H9 (cell line): ENCODE data around the gene KRTAP2-1. TPM values are rescaled to one million over a fixed set of nuclear protein-coding genes. Genes with fewer than 3 reads are reported as not detected.

Experiments used
- DNase-seq: peaks from one replicate; pipeline ENCODE4 v3.0.0-alpha.2; 2017
- H2AFZ ChIP-seq: one replicate; pipeline ENCODE4 v1.6.1; 2013; ENCODE audit warnings: mild to moderate bottlenecking, low read length, control low read depth, moderate library complexity
- H2AK5ac ChIP-seq: 2 replicates; pipeline ENCODE4 v1.6.1; 2013; ENCODE audit warnings: low read length, control low read depth, mixed read lengths; ENCODE audit not compliant: insufficient read length
- H2BK120ac ChIP-seq: one replicate; pipeline ENCODE4 v1.6.1; 2013; ENCODE audit warnings: low read depth, mild to moderate bottlenecking, low read length, control low read depth, inconsistent platforms; ENCODE audit not compliant: poor library complexity, severe bottlenecking
- H2BK12ac ChIP-seq: 2 replicates; pipeline ENCODE4 v1.6.1; 2013; ENCODE audit warnings: low read length, control low read depth, mixed read lengths, low read depth; ENCODE audit not compliant: insufficient read length
- H2BK15ac ChIP-seq: 2 replicates; pipeline ENCODE4 v1.6.1; 2013; ENCODE audit warnings: low read depth, low read length, control low read depth
- H2BK20ac ChIP-seq: one replicate; pipeline ENCODE4 v1.6.1; 2013; ENCODE audit warnings: low read depth, mild to moderate bottlenecking, low read length, control low read depth, inconsistent platforms; ENCODE audit not compliant: poor library complexity, severe bottlenecking
- H2BK5ac ChIP-seq: 2 replicates; pipeline ENCODE4 v1.6.1; 2013; ENCODE audit warnings: low read length, control low read depth, mixed read lengths; ENCODE audit not compliant: insufficient read length
- H3K14ac ChIP-seq: 2 replicates; pipeline ENCODE4 v1.6.1; 2013; ENCODE audit warnings: low read length, control low read depth; ENCODE audit not compliant: insufficient read depth
- H3K18ac ChIP-seq: 2 replicates; pipeline ENCODE4 v1.6.1; 2013; ENCODE audit warnings: low read depth, mild to moderate bottlenecking, mixed read lengths, low read length, control low read depth; ENCODE audit not compliant: insufficient read length
- H3K23ac ChIP-seq: 2 replicates; pipeline ENCODE4 v1.6.1; 2013; ENCODE audit warnings: low read length, control low read depth, mixed read lengths, low read depth; ENCODE audit not compliant: insufficient read length
- H3K23me2 ChIP-seq: 2 replicates; pipeline ENCODE4 v1.6.1; 2013; ENCODE audit warnings: low read depth, mild to moderate bottlenecking, mixed read lengths, low read length, control low read depth; ENCODE audit not compliant: insufficient read length, poor library complexity, severe bottlenecking
- H3K27ac ChIP-seq: 2 replicates; pipeline ENCODE4 v1.5.1; 2013; ENCODE audit warnings: low read length, control low read depth, mixed read lengths, low read depth; ENCODE audit not compliant: insufficient read length
- H3K27me3 ChIP-seq: 2 replicates; pipeline ENCODE4 v1.6.1; 2013; ENCODE audit warnings: low read length, control low read depth, inconsistent platforms; ENCODE audit not compliant: insufficient read depth
- H3K4ac ChIP-seq: 2 replicates; pipeline ENCODE4 v1.6.1; 2013; ENCODE audit warnings: low read depth, mild to moderate bottlenecking, control low read depth, inconsistent platforms, low read length, moderate library complexity
- H3K4me1 ChIP-seq: 2 replicates; pipeline ENCODE4 v1.6.1; 2013; ENCODE audit warnings: low read length, control low read depth, inconsistent platforms; ENCODE audit not compliant: insufficient read depth
- H3K4me2 ChIP-seq: 2 replicates; pipeline ENCODE4 v1.6.1; 2013; ENCODE audit warnings: low read length, control low read depth, mixed read lengths; ENCODE audit not compliant: insufficient read length, insufficient read depth
- H3K56ac ChIP-seq: 2 replicates; pipeline ENCODE4 v1.6.1; 2013; ENCODE audit warnings: low read depth, mild to moderate bottlenecking, mixed read lengths, low read length, control low read depth; ENCODE audit not compliant: insufficient read length
- H3K79me1 ChIP-seq: 2 replicates; pipeline ENCODE4 v1.6.1; 2013; ENCODE audit warnings: low read depth, mild to moderate bottlenecking, moderate library complexity, low read length, control low read depth, inconsistent platforms; ENCODE audit not compliant: insufficient read depth, poor library complexity, severe bottlenecking
- H3K79me2 ChIP-seq: 2 replicates; pipeline ENCODE4 v1.6.1; 2013; ENCODE audit warnings: low read length, control low read depth, inconsistent platforms; ENCODE audit not compliant: insufficient read depth
- H3K9ac ChIP-seq: 2 replicates; pipeline ENCODE4 v1.6.1; 2013; ENCODE audit warnings: low read length, control low read depth, mixed read lengths; ENCODE audit not compliant: insufficient read length; ENCODE audit errors: extremely low read depth
- H3K9me3 ChIP-seq: one replicate; pipeline ENCODE4 v1.6.1; 2013; ENCODE audit warnings: low read depth, low read length, inconsistent platforms; ENCODE audit not compliant: control insufficient read depth
- H3T11ph ChIP-seq: one replicate; pipeline ENCODE4 v1.6.1; 2013; ENCODE audit warnings: mild to moderate bottlenecking, low read length, control low read depth, inconsistent platforms
- H4K20me1 ChIP-seq: one replicate; pipeline ENCODE4 v1.6.1; 2013; ENCODE audit not compliant: control insufficient read depth, insufficient read length, insufficient read depth
- H4K5ac ChIP-seq: 2 replicates; pipeline ENCODE4 v1.6.1; 2013; ENCODE audit warnings: low read depth, mild to moderate bottlenecking, mixed read lengths, low read length, control low read depth; ENCODE audit not compliant: insufficient read length
- H4K8ac ChIP-seq: replicated peaks from 2 replicates; pipeline ENCODE4 v1.6.1; 2013; ENCODE audit warnings: low read length, control low read depth, mixed read lengths, low read depth; ENCODE audit not compliant: insufficient read length
- H4K91ac ChIP-seq: 2 replicates; pipeline ENCODE4 v1.6.1; 2013; ENCODE audit warnings: low read depth, mild to moderate bottlenecking, moderate library complexity, mixed read lengths, low read length, control low read depth; ENCODE audit not compliant: insufficient read length
- H3K27ac Mint-ChIP-seq, 3 experiments: 2 replicates in 2 of 3; 3 replicates in 1 of 3; pipeline ENCODE4 v1.8.0; 2020 to 2021; ENCODE audit warnings: mixed read lengths in 3 of 3, mild to moderate bottlenecking in 1 of 3, moderate library complexity in 1 of 3
- H3K27me3 Mint-ChIP-seq: 2 replicates; pipeline ENCODE4 v1.8.0; 2021; ENCODE audit warnings: low read depth, mild to moderate bottlenecking, moderate library complexity, mixed read lengths
- H3K36me3 Mint-ChIP-seq, 3 experiments: 2 replicates in 2 of 3; 3 replicates in 1 of 3; pipeline ENCODE4 v1.8.0; 2020 to 2021; ENCODE audit warnings: low read depth in 3 of 3, mixed read lengths in 3 of 3; ENCODE audit not compliant: insufficient read depth in 1 of 3
- H3K4me1 Mint-ChIP-seq, 2 experiments: 2 replicates each; pipeline ENCODE4 v1.8.0; 2020; ENCODE audit warnings: mixed read lengths in 2 of 2
- H3K4me3 Mint-ChIP-seq, 2 experiments: 2 replicates in 1 of 2; 3 replicates in 1 of 2; pipeline ENCODE4 v1.8.0; 2020 to 2021; ENCODE audit warnings: mild to moderate bottlenecking in 2 of 2, mixed read lengths in 2 of 2, moderate library complexity in 1 of 2
- H3K9me3 Mint-ChIP-seq, 2 experiments: 2 replicates in 1 of 2; 3 replicates in 1 of 2; pipeline ENCODE4 v1.8.0; 2020; ENCODE audit warnings: mild to moderate bottlenecking in 2 of 2, mixed read lengths in 2 of 2, moderate library complexity in 1 of 2
- CTCF ChIP-seq: fragments of 200-600 bp; sonication (generic); conservative IDR thresholded peaks from 3 replicates; pipeline ENCODE4 v1.8.0; 2021; ENCODE audit warnings: antibody characterized with exemption, mild to moderate bottlenecking
- WGBS: extraction: QIAGEN DNeasy Blood & Tissue Kit; methylation state at CpG from one replicate; pipeline ENCODE4 v1.1.7; 2013; ENCODE audit warnings: missing lambda C conversion rate, low lambda C conversion rate, mixed read lengths; ENCODE audit not compliant: insufficient read length; ENCODE audit errors: extremely low coverage; 5-methylcytosine and 5-hydroxymethylcytosine counted together
- total RNA-seq: library from RNA; stranded (reverse); gene quantifications from 2 replicates; pipeline ENCODE4 v1.2.1, GENCODE V29; 2021

KRTAP2-1 gene
- total RNA-seq, 1 experiment from 2014 or later: not detected

GRCh38 chr17:41029633-41030245 is 17.4 kb downstream of the KRTAP2-1 start, which contains the start of gene KRTAP1-4:
Gene KRTAP1-4 (minus strand): TSS chr17:41030195. CDS start chr17:41030078, 117 bp downstream.
- H2BK20ac ChIP-seq: no peak within 1 kb of the TSS
- no peak within 1 kb of the TSS for H3K4me2 ChIP-seq
- H3K18ac ChIP-seq: no peak within 1 kb of the TSS
- H3K27me3 Mint-ChIP-seq: peaks cover 3% of the 10 kb centered on the region; the same call in 1 of the 2 replicates
- no peak within 1 kb of the TSS for H2BK12ac ChIP-seq
- no peaks in the 10 kb centered on the region for H4K20me1 ChIP-seq
- H4K91ac ChIP-seq: no peak within 1 kb of the TSS
- no peak within 1 kb of the TSS for H3K14ac ChIP-seq
- H3K23ac ChIP-seq: no peak within 1 kb of the TSS
- no peaks in the 10 kb centered on the region; a peak in 1 of 5 replicates for H3K9me3 Mint-ChIP-seq
- no peak within 1 kb of the TSS for H3K4ac ChIP-seq
- no peaks in the 10 kb centered on the region for H3K36me3 Mint-ChIP-seq
- no peak within 1 kb of the TSS for H2BK15ac ChIP-seq
- no peaks in the 10 kb centered on the region for H3K79me1 ChIP-seq
- no peaks in the 10 kb centered on the region for H3K27me3 ChIP-seq
- no peak within 1 kb of the TSS for H3K9ac ChIP-seq
- H4K8ac ChIP-seq: no peak within 1 kb of the TSS
- no peak within 1 kb of the TSS for H2BK120ac ChIP-seq
- H4K5ac ChIP-seq: no peak within 1 kb of the TSS
- no peak within 1 kb of the TSS for H3K27ac ChIP-seq
- no peak for DNase-seq
- no peak within 1 kb of the TSS for H2BK5ac ChIP-seq
- H2AFZ ChIP-seq: no peak within 1 kb of the TSS
- no peaks in the 10 kb centered on the region for H3K79me2 ChIP-seq
- no peaks in the 10 kb centered on the region for H3K23me2 ChIP-seq
- TF ChIP-seq CTCF: no peak
- H3K56ac ChIP-seq: no peak within 1 kb of the TSS
- no peaks in the 10 kb centered on the region for H3K9me3 ChIP-seq
- no peak within 1 kb of the TSS; a peak in 1 of 5 replicates for H3K4me3 Mint-ChIP-seq
- no CpG with 5 or more reads among the region's 12 CpGs for WGBS
- H2AK5ac ChIP-seq: no peak within 1 kb of the TSS
- H3K4me1 ChIP-seq: no peaks in the 10 kb centered on the region
- no peak within 1 kb of the TSS for H3K27ac Mint-ChIP-seq
- H3K4me1 Mint-ChIP-seq: peaks cover 0 to 1% of the 10 kb centered on the region in 2 experiments; a peak in 1 of 4 replicates
- H3T11ph ChIP-seq: no peak within 1 kb of the TSS
